Non-pigmented ciliary epithelial cell (primary cell): Measurements from ENCODE around the gene RRAS.

Experiments
- DNase-seq: peaks from one replicate; pipeline ENCODE4 v3.0.0-alpha.2; 2010; ENCODE audit warnings: low read depth

The RRAS gene

GRCh38 chr19:49677231-49677900 lies 37.4 kb upstream of the RRAS start, which contains the start of gene PRMT1:
TSS of gene PRMT1 (plus strand) at chr19:49677271. CDS start at chr19:49677281, 10 bp downstream.
- no peak for DNase-seq

- DNase-seq: peak; percentile 100
Observed at GRCh38 chr19:49676784-49677230, 36.9 kb upstream of the RRAS start.

- peak; percentile 85 for DNase-seq
Observed at GRCh38 chr19:49676136-49676783, 36.3 kb upstream of the RRAS start.

- no peak for DNase-seq
Observed at GRCh38 chr19:49672131-49672919, 32.4 kb upstream of the RRAS start.

GRCh38 chr19:49669516-49669915 lies 29.6 kb upstream of the RRAS start:
- no peak for DNase-seq

- no peak for DNase-seq
Observed at GRCh38 chr19:49667473-49667872, 27.5 kb upstream of the RRAS start.

GRCh38 chr19:49666120-49666444 lies 26.1 kb upstream of the RRAS start:
- DNase-seq: no peak

GRCh38 chr19:49665351-49666119 lies 25.6 kb upstream of the RRAS start, which contains the start of the genes BCL2L12 and IRF3:
TSS of gene BCL2L12 (plus strand) at chr19:49665933. CDS start at chr19:49666693, 760 bp downstream.
TSS of gene IRF3 (minus strand) at chr19:49665857. CDS start at chr19:49664838, 1,019 bp downstream.
- DNase-seq: peak; percentile 83

GRCh38 chr19:49665036-49665350 lies 25.1 kb upstream of the RRAS start:
- DNase-seq: no peak

GRCh38 chr19:49664171-49665035 lies 24.5 kb upstream of the RRAS start:
- DNase-seq: no peak

GRCh38 chr19:49663224-49663623 lies 23.3 kb upstream of the RRAS start:
- no peak for DNase-seq

GRCh38 chr19:49662011-49662410 lies 22.1 kb upstream of the RRAS start:
- no peak for DNase-seq

GRCh38 chr19:49660338-49660961 lies 20.5 kb upstream of the RRAS start:
- DNase-seq: no peak

- DNase-seq: no peak
Observed at GRCh38 chr19:49658566-49659442, 18.9 kb upstream of the RRAS start.

GRCh38 chr19:49658139-49658517 lies 18.2 kb upstream of the RRAS start:
- no peak for DNase-seq

- no peak for DNase-seq
Observed at GRCh38 chr19:49657493-49658138, 17.7 kb upstream of the RRAS start.

GRCh38 chr19:49656456-49657109 lies 16.6 kb upstream of the RRAS start:
- DNase-seq: no peak

- no peak for DNase-seq
Observed at GRCh38 chr19:49655570-49656455, 15.9 kb upstream of the RRAS start.
